Neural crest cell (in vitro differentiated cells): Measurements from ENCODE around the gene TREML4. TPM values are rescaled to one million over a fixed set of nuclear protein-coding genes. Genes with fewer than 3 reads are reported as not detected.

Source experiments
- DNase-seq: peaks from one replicate; pipeline ENCODE4 v3.0.0; 2021; ENCODE audit warnings: low read depth, mixed read lengths, low spot score
- H3K27ac Mint-ChIP-seq: one replicate; pipeline ENCODE4 v1.8.0; 2021; ENCODE audit warnings: mild to moderate bottlenecking, mixed read lengths; ENCODE audit not compliant: unreplicated experiment
- H3K27me3 Mint-ChIP-seq: 2 replicates; pipeline ENCODE4 v1.8.0; 2021; ENCODE audit warnings: low read depth, mild to moderate bottlenecking, mixed read lengths
- H3K36me3 Mint-ChIP-seq: 2 replicates; pipeline ENCODE4 v1.8.0; 2021; ENCODE audit warnings: low read depth, mild to moderate bottlenecking, mixed read lengths
- H3K4me1 Mint-ChIP-seq: 2 replicates; pipeline ENCODE4 v1.8.0; 2021; ENCODE audit warnings: mixed read lengths
- H3K4me3 Mint-ChIP-seq: one replicate; pipeline ENCODE4 v1.8.0; 2021; ENCODE audit warnings: mild to moderate bottlenecking, mixed read lengths
- H3K9me3 Mint-ChIP-seq: 2 replicates; pipeline ENCODE4 v1.8.0; 2021; ENCODE audit warnings: mixed read lengths
- long read RNA-seq: library from polyadenylated mRNA; unstranded; transcript quantifications from one replicate; pipeline ENCODE4 v2.0.0, GENCODE V29; 2020
- total RNA-seq: library from RNA; stranded (reverse); gene quantifications from 2 replicates; pipeline ENCODE4 v1.2.1, GENCODE V29; 2021
- TF ChIP-seq, protein P1 (sequence below): fragments of 200-600 bp; sonication (generic); conservative IDR thresholded peaks from 2 replicates; pipeline ENCODE4 v1.5.0; 2021; ENCODE audit warnings: antibody characterized with exemption, mild to moderate bottlenecking

TREML4 gene, protein sequence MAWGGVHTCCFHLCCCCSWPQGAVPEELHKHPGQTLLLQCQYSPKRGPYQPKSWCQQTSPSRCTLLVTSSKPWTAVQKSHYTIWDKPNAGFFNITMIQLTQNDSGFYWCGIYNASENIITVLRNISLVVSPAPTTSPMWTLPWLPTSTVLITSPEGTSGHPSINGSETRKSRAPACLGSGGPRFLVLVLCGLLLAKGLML
- total RNA-seq, result not detected in 2 replicates
- long read RNA-seq, result 0 reads

DNA sequence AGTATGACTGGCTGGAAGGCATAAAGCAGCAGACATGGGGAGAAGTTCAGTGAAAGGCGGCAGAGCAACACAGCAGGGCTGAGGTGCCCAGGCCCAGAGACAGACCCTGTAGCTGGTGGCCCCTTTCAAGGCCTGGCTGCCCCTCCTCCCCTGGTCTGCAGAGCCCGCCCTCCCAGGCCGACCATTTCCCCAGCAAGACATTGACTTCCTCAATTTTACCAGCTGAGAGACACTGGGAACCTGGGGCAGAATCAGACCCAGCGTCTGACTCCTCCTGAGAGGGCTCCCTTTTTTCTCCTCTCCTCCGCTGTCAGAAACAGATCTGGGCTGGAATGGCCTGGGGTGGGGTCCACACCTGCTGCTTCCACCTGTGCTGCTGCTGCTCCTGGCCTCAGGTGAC lies at the start of gene TREML4:
TSS of gene TREML4 (plus strand) at position 254 of the 400 bp plus-strand sequence. CDS start at position 333, 79 bp downstream.
- DNase-seq, result no peak
- Mint-ChIP-seq H3K4me3 (no peak within 1 kb of the TSS), H3K27me3 (peaks cover 43% of the 10 kb centered on the region), H3K4me1 (no peaks in the 10 kb centered on the region), H3K27ac (no peak within 1 kb of the TSS), H3K9me3 (no peaks in the 10 kb centered on the region), H3K36me3 (no peaks in the 10 kb centered on the region)
- TF ChIP-seq, protein P1, sequence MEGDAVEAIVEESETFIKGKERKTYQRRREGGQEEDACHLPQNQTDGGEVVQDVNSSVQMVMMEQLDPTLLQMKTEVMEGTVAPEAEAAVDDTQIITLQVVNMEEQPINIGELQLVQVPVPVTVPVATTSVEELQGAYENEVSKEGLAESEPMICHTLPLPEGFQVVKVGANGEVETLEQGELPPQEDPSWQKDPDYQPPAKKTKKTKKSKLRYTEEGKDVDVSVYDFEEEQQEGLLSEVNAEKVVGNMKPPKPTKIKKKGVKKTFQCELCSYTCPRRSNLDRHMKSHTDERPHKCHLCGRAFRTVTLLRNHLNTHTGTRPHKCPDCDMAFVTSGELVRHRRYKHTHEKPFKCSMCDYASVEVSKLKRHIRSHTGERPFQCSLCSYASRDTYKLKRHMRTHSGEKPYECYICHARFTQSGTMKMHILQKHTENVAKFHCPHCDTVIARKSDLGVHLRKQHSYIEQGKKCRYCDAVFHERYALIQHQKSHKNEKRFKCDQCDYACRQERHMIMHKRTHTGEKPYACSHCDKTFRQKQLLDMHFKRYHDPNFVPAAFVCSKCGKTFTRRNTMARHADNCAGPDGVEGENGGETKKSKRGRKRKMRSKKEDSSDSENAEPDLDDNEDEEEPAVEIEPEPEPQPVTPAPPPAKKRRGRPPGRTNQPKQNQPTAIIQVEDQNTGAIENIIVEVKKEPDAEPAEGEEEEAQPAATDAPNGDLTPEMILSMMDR, result no peak

DNA sequence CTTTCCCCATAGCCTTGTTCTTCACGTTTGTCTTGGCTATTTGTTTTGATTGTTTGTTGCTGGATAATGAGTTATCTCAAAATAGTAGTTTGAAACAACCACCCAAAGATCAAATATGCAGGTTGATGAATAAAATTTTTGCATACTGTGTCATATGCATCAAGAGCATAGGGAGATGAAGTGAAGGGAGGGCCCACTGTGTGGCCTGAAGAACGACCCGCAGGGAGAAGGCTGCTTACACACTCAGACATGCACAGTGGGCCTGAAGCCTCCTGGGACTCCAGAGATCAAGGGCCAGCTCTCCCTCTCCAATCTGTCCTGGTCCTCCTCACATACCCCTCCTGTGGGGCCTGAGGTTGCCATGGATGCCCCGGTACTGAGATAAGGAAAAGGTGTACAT lies 49.0 kb upstream of the TREML4 start:
- no peak overlapping the region for H3K27ac Mint-ChIP-seq
- no peaks in the 10 kb centered on the region for H3K4me1 Mint-ChIP-seq
- TF ChIP-seq, protein P1, result no peak
- no peaks in the 10 kb centered on the region for H3K36me3 Mint-ChIP-seq
- DNase-seq, result no peak
- H3K27me3 Mint-ChIP-seq, result peaks cover 30% of the 10 kb centered on the region
- no peaks in the 10 kb centered on the region for H3K9me3 Mint-ChIP-seq
- no peak overlapping the region for H3K4me3 Mint-ChIP-seq

DNA sequence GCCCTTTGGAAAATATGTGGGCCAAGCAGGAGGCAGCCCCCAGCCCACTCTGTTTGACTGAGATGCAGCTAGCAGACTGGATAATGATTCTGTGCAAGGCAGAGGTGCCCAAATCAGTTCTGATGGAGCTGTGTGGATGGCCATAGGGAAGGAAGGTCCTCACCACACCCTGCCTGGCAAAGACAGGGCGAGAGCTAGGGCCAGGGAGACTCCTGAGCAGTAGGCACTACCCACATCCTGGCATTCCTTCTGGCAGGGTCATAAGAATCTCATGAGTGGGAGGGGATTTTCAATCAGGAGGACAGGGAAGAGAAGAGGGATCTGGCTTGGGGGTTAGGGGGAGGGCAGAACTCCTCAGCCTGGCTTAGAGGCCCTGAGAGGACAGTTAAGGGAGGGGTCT lies 46.6 kb upstream of the TREML4 start:
- TF ChIP-seq, protein P1, result no peak
- no peaks in the 10 kb centered on the region for H3K36me3 Mint-ChIP-seq
- H3K4me1 Mint-ChIP-seq, result no peaks in the 10 kb centered on the region
- no peak overlapping the region for H3K27ac Mint-ChIP-seq
- H3K9me3 Mint-ChIP-seq, result no peaks in the 10 kb centered on the region
- no peak for DNase-seq
- peaks cover 13% of the 10 kb centered on the region for H3K27me3 Mint-ChIP-seq
- no peak overlapping the region for H3K4me3 Mint-ChIP-seq

DNA sequence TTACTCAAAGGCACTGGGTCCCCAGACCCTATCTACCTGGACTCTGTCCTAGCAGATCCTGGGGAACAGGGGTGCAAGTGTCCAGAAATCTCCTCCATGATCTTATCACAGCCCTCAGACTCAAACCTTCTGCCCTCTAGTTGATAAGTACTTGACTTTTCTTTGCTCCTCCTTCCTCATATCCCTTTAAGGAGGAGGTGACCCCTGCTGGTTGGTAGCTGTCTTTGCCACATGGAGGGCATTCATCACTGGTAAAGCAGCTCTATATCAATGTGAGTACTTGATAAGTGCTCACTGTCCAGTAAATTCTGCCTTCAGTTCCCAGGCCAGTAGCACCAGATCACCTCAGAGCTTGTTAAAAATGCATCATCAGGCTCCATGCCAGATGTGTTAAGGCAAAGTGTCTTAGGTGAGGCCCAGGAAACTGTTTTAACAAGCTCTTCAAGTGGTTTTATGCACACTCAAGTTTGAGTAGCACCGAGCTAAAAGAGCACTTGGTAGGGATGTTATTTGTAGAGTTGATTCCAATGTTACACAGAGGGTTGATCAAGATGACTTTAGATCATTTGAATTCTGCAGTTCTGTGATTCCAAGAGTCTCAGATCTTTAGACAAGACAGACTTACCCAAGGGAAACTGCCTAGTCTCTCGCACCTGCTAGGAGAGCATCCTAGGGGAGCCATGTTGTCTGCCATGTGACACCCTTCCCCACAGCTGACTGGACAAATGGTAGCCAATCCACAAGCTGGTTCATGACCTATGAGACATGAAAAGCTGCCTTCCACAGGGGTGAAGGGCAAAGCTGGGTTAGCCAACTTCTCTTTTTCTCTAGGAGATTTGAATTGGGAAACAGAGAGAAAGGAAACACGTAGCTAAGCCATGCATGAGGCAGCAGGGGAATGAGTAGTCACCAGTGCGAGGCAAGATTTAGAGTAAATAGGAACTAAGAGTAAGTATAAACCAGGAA lies 45.8 kb upstream of the TREML4 start:
- Mint-ChIP-seq H3K27ac (no peak overlapping the region), H3K4me3 (no peak overlapping the region), H3K36me3 (no peaks in the 10 kb centered on the region), H3K9me3 (no peaks in the 10 kb centered on the region), H3K27me3 (peaks cover 5% of the 10 kb centered on the region), H3K4me1 (no peaks in the 10 kb centered on the region)
- TF ChIP-seq, protein P1, result peak; percentile 68
- DNase-seq, result peak; percentile 22

DNA sequence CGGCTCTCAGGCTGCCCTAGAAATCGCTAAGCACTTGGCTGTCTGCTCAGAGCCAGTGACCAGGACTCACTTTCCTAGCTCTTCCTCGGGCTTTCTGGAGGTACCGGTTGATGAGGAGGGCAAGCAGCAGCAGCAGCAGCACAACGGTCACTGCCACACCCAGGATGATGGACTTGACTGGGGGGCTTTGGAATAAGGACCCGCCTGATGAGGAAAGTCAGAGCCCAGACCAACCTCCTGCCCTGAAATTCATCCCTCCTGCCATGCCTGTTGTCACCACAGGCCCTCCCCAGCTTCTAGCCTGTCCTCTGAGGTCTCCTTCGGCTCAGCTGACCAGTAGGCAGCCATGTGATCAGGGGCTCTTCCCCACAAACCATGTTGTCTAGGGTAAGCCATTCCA lies 43.4 kb upstream of the TREML4 start:
- Mint-ChIP-seq H3K4me3 (no peak overlapping the region), H3K9me3 (peaks cover 4% of the 10 kb centered on the region), H3K4me1 (no peaks in the 10 kb centered on the region), H3K27me3 (no peaks in the 10 kb centered on the region), H3K27ac (no peak overlapping the region), H3K36me3 (no peaks in the 10 kb centered on the region)
- TF ChIP-seq, protein P1, result no peak
- DNase-seq, result no peak
